HEK293 (cell line): ENCODE results near the gene PM20D1.

Source experiments
- CTCF ChIA-PET: fragments of 350-600 bp; formaldehyde crosslinking; extraction: SDS; loops from one replicate; lab custom pipeline; 2021; ENCODE audit warnings: antibody characterized with exemption; lab: Yijun Ruan, JAX
- POLR2A ChIA-PET: fragments of 300-600 bp; formaldehyde crosslinking; extraction: SDS; loops from one replicate; lab custom pipeline; 2020; ENCODE audit warnings: antibody characterized with exemption, inconsistent platforms; lab: Yijun Ruan, JAX
- H3K27ac ChIP-seq: fragments of 200-500 bp; sonication (Bioruptor generic); 2 replicates; pipeline ENCODE4 v1.5.1; 2014; ENCODE audit warnings: low read depth, low read length, control low read depth, inconsistent platforms; ENCODE audit errors: extremely low read depth
- H3K36me3 ChIP-seq, 2 experiments: fragments of 200-500 bp in 1 of 2; sonication (Bioruptor generic) in 1 of 2; 1 replicate in 1 of 2; 2 replicates in 1 of 2; pipeline ENCODE4 v1.5.1; 2014 to 2017; ENCODE audit warnings: inconsistent platforms in 2 of 2, low read length in 2 of 2; ENCODE audit not compliant: control insufficient read depth in 2 of 2, insufficient read depth in 1 of 2
- H3K4me1 ChIP-seq: fragments of 200-500 bp; sonication (Bioruptor generic); 2 replicates; pipeline ENCODE4 v1.5.1; 2014; ENCODE audit warnings: mild to moderate bottlenecking, low read length, inconsistent platforms; ENCODE audit not compliant: control insufficient read depth, insufficient read depth
- H3K4me3 ChIP-seq: 2 replicates; pipeline ENCODE4 v1.5.1; 2011; ENCODE audit warnings: low read depth, mild to moderate bottlenecking, control low read depth, low read length, moderate library complexity
- H3K9me3 ChIP-seq: fragments of 200-500 bp; sonication (Bioruptor generic); 2 replicates; pipeline ENCODE4 v1.5.1; 2014; ENCODE audit warnings: low read depth, low read length, inconsistent platforms; ENCODE audit not compliant: control insufficient read depth, insufficient read depth
- SCRT1 ChIP-seq: fragments of 450-650 bp; formaldehyde crosslinking; IDR thresholded peaks from 2 replicates; pipeline ENCODE4 v1.5.1; 2016; ENCODE audit warnings: missing biosample characterization, missing genetic modification characterization, borderline replicate concordance
- SP7 ChIP-seq: fragments of 450-650 bp; formaldehyde crosslinking; IDR thresholded peaks from 2 replicates; pipeline ENCODE4 v1.5.1; 2016; ENCODE audit warnings: missing biosample characterization, missing genetic modification characterization
- ZBTB8A ChIP-seq: fragments of 450-650 bp; formaldehyde crosslinking; IDR thresholded peaks from 2 replicates; pipeline ENCODE4 v1.5.1; 2016; ENCODE audit warnings: missing biosample characterization, missing genetic modification characterization
- ZFP3 ChIP-seq: fragments of 450-650 bp; formaldehyde crosslinking; IDR thresholded peaks from 2 replicates; pipeline ENCODE4 v1.5.1; 2016; ENCODE audit warnings: low read depth, missing biosample characterization, missing genetic modification characterization
- ZFP69B ChIP-seq: fragments of 450-650 bp; formaldehyde crosslinking; IDR thresholded peaks from 2 replicates; pipeline ENCODE4 v1.5.1; 2016; ENCODE audit warnings: missing biosample characterization, missing genetic modification characterization
- ZNF10 ChIP-seq: fragments of 450-650 bp; formaldehyde crosslinking; IDR thresholded peaks from 2 replicates; pipeline ENCODE4 v1.5.1; 2017; ENCODE audit warnings: missing biosample characterization, missing genetic modification characterization
- ZNF133 ChIP-seq: fragments of 450-650 bp; formaldehyde crosslinking; IDR thresholded peaks from 2 replicates; pipeline ENCODE4 v1.5.1; 2016; ENCODE audit warnings: missing biosample characterization, missing genetic modification characterization
- ZNF175 ChIP-seq: fragments of 450-650 bp; formaldehyde crosslinking; IDR thresholded peaks from 2 replicates; pipeline ENCODE4 v1.5.1; 2016; ENCODE audit warnings: missing biosample characterization, missing genetic modification characterization
- ZNF19 ChIP-seq: fragments of 450-650 bp; formaldehyde crosslinking; IDR thresholded peaks from 2 replicates; pipeline ENCODE4; 2016; ENCODE audit warnings: missing biosample characterization, missing genetic modification characterization, low read depth
- ZNF324 ChIP-seq: fragments of 450-650 bp; formaldehyde crosslinking; IDR thresholded peaks from 2 replicates; pipeline ENCODE4 v1.5.1; 2016; ENCODE audit warnings: missing biosample characterization, missing genetic modification characterization
- ZNF391 ChIP-seq: fragments of 450-650 bp; formaldehyde crosslinking; IDR thresholded peaks from 2 replicates; pipeline ENCODE4 v1.5.1; 2016; ENCODE audit warnings: low read depth, missing biosample characterization, missing genetic modification characterization, borderline replicate concordance
- ZNF423 ChIP-seq: fragments of 450-650 bp; formaldehyde crosslinking; IDR thresholded peaks from 2 replicates; pipeline ENCODE4 v1.5.1; 2016; ENCODE audit warnings: missing biosample characterization, missing genetic modification characterization
- ZNF521 ChIP-seq: fragments of 450-650 bp; formaldehyde crosslinking; IDR thresholded peaks from 2 replicates; pipeline ENCODE4 v1.5.1; 2017; ENCODE audit warnings: missing biosample characterization, mild to moderate bottlenecking, missing genetic modification characterization
- ZNF664 ChIP-seq: fragments of 450-650 bp; formaldehyde crosslinking; IDR thresholded peaks from 2 replicates; pipeline ENCODE4 v1.5.1; 2016; ENCODE audit warnings: missing biosample characterization, missing genetic modification characterization
- ZNF777 ChIP-seq: fragments of 450-650 bp; formaldehyde crosslinking; IDR thresholded peaks from 2 replicates; pipeline ENCODE4 v1.5.1; 2017; ENCODE audit warnings: missing biosample characterization, missing genetic modification characterization, borderline replicate concordance
- ZNF843 ChIP-seq: fragments of 450-650 bp; formaldehyde crosslinking; IDR thresholded peaks from 2 replicates; pipeline ENCODE4 v1.5.1; 2016; ENCODE audit warnings: missing biosample characterization, missing genetic modification characterization
- ZSCAN16 ChIP-seq: fragments of 450-650 bp; formaldehyde crosslinking; IDR thresholded peaks from 2 replicates; pipeline ENCODE4 v1.5.1; 2016; ENCODE audit warnings: missing biosample characterization, missing genetic modification characterization
- TF ChIP-seq, protein P1 (sequence below): fragments of 450-650 bp; formaldehyde crosslinking; IDR thresholded peaks from 2 replicates; pipeline ENCODE4 v1.5.1; 2016; ENCODE audit warnings: missing biosample characterization, missing genetic modification characterization
- TF ChIP-seq, protein P2 (sequence below): fragments of 450-650 bp; IDR thresholded peaks from 2 replicates; pipeline ENCODE4 v1.5.1; 2018; ENCODE audit warnings: missing biosample characterization, mild to moderate bottlenecking, missing genetic modification characterization
- TF ChIP-seq, protein P3 (sequence below): fragments of 450-650 bp; formaldehyde crosslinking; IDR thresholded peaks from 2 replicates; pipeline ENCODE4 v1.5.1; 2016; ENCODE audit warnings: missing biosample characterization, missing genetic modification characterization

The PM20D1 gene

DNA sequence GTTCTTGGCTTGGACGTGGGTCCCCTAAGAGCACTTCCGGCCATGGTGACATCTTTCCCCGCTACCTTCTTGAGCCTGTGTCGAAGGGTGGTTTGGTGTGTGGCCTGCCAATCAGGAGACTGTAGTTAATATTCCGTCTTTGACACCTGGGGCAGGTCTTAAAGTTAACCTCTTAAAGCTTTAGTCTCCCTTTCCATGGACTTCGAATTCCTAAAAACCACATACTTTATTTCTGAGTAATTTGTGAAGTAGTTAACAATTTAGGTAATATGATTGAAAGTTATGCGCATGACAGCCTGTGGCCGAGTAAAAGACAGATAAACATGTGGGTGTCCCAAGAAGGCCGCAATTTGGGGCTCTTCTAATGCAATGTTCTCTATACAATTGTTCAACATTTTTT, 64.5 kb downstream of the PM20D1 start:
- TF ChIP-seq ZNF521 (tag by site-specific recombination), result no peak
- no peak for TF ChIP-seq ZFP69B (tag by site-specific recombination)
- no peak for TF ChIP-seq SP7 (tag by site-specific recombination)
- ChIA-PET POLR2A (interaction anchor here (0.7 to 1.2 kb wide), 3 partner anchors 10 to 20 kb away, joined by 3 to 12 read pairs (median 4); partner anchors contain the start of gene RAB29), CTCF (interaction anchor here (1.1 kb wide), 3 partner anchors 9 to 192 kb away, joined by 4 to 5 read pairs (median 4); no protein-coding TSS in a partner anchor)
- peaks cover 0 to 9% of the 10 kb centered on the region in 2 experiments; a peak in 1 of 3 replicates for H3K36me3 ChIP-seq
- H3K9me3 ChIP-seq, result no peaks in the 10 kb centered on the region
- no peak overlapping the region for H3K4me3 ChIP-seq
- no peak overlapping the region for H3K27ac ChIP-seq
- 0 out of 2 replicates have a peak, but pooled peaks cover 4% of the 10 kb centered on the region for H3K4me1 ChIP-seq

DNA sequence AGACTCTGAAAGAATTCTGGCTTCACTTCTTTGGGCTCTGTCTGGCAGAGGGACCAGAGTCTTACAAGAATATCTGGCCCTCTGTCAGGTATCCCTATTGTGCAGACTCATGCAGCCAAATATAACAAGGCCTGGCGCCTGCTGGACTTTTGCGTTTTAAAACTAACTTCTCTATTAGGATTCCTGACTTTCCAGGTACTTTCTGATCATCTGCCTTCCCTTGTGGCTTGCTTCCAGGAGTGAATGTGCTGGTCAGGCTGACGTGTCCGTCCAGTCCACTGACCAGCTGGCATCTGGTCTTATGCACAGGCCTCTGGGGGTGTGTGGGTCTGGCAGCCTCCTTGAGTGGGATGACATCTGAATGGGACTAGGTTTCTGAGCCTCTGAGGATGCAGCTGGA, 66.0 kb downstream of the PM20D1 start:
- ChIA-PET POLR2A (interaction anchor here (1.2 kb wide), 1 partner anchor 9 kb away, joined by 3 read pairs; the partner anchor contains the start of gene RAB29), CTCF (interaction anchor here (0.7 to 3.0 kb wide), 2 partner anchors 8 to 9 kb away, joined by 4 to 14 read pairs; no protein-coding TSS in a partner anchor)
- TF ChIP-seq, protein P1, sequence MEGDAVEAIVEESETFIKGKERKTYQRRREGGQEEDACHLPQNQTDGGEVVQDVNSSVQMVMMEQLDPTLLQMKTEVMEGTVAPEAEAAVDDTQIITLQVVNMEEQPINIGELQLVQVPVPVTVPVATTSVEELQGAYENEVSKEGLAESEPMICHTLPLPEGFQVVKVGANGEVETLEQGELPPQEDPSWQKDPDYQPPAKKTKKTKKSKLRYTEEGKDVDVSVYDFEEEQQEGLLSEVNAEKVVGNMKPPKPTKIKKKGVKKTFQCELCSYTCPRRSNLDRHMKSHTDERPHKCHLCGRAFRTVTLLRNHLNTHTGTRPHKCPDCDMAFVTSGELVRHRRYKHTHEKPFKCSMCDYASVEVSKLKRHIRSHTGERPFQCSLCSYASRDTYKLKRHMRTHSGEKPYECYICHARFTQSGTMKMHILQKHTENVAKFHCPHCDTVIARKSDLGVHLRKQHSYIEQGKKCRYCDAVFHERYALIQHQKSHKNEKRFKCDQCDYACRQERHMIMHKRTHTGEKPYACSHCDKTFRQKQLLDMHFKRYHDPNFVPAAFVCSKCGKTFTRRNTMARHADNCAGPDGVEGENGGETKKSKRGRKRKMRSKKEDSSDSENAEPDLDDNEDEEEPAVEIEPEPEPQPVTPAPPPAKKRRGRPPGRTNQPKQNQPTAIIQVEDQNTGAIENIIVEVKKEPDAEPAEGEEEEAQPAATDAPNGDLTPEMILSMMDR (tag by site-specific recombination), result no peak
- no peak for TF ChIP-seq ZNF391
- TF ChIP-seq ZNF19 (tag by site-specific recombination), result no peak
- TF ChIP-seq, protein P2, sequence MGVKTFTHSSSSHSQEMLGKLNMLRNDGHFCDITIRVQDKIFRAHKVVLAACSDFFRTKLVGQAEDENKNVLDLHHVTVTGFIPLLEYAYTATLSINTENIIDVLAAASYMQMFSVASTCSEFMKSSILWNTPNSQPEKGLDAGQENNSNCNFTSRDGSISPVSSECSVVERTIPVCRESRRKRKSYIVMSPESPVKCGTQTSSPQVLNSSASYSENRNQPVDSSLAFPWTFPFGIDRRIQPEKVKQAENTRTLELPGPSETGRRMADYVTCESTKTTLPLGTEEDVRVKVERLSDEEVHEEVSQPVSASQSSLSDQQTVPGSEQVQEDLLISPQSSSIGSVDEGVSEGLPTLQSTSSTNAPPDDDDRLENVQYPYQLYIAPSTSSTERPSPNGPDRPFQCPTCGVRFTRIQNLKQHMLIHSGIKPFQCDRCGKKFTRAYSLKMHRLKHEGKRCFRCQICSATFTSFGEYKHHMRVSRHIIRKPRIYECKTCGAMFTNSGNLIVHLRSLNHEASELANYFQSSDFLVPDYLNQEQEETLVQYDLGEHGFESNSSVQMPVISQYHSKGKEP (tag by site-specific recombination), result no peak
- TF ChIP-seq ZSCAN16 (tag by site-specific recombination), result no peak
- no peak for TF ChIP-seq ZFP3 (tag by site-specific recombination)
- TF ChIP-seq ZNF324, result no peak
- no peak for TF ChIP-seq ZBTB8A (tag by site-specific recombination)
- TF ChIP-seq ZNF664 (tag by site-specific recombination), result no peak
- no peak for TF ChIP-seq ZNF777 (tag by site-specific recombination)
- TF ChIP-seq ZNF423, result no peak
- TF ChIP-seq SCRT1 (tag by site-specific recombination), result no peak
- no peak for TF ChIP-seq ZNF175
- no peak for TF ChIP-seq ZNF843 (tag by site-specific recombination)
- TF ChIP-seq, protein P3, sequence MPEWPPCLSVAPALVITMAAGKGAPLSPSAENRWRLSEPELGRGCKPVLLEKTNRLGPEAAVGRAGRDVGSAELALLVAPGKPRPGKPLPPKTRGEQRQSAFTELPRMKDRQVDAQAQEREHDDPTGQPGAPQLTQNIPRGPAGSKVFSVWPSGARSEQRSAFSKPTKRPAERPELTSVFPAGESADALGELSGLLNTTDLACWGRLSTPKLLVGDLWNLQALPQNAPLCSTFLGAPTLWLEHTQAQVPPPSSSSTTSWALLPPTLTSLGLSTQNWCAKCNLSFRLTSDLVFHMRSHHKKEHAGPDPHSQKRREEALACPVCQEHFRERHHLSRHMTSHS (tag by site-specific recombination), result no peak
- TF ChIP-seq ZNF133 (tag by site-specific recombination), result no peak
- TF ChIP-seq ZNF10 (tag by site-specific recombination), result no peak
- Histone ChIP-seq H3K4me3 (no peak overlapping the region), H3K36me3 (no peaks in the 10 kb centered on the region), H3K4me1 (0 out of 2 replicates have a peak, but pooled peaks cover 4% of the 10 kb centered on the region), H3K9me3 (no peaks in the 10 kb centered on the region), H3K27ac (no peak overlapping the region)
